ENCODE data around the gene FNDC4.

Gene FNDC4

DNA sequence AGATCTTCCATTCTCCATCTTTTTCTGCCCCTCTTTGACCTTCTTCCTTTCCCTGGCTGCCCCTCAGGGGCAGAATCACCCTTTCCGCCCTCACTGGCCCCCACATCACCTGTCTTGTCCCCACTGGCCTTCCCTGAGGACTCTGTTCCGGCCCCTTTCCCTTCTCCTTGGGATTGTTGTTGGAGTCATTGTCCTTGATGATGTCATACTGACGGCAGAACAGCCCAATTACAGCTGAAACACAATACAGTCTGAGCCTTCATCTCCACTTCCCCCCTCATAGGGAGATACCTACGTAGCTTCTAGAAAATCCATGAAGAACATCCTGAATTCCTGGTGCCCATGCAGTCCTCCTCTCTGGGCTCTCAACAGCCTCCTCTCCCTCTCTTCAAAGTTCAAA lies 2.4 kb downstream of the FNDC4 start:
- no peak for DNase-seq

DNA sequence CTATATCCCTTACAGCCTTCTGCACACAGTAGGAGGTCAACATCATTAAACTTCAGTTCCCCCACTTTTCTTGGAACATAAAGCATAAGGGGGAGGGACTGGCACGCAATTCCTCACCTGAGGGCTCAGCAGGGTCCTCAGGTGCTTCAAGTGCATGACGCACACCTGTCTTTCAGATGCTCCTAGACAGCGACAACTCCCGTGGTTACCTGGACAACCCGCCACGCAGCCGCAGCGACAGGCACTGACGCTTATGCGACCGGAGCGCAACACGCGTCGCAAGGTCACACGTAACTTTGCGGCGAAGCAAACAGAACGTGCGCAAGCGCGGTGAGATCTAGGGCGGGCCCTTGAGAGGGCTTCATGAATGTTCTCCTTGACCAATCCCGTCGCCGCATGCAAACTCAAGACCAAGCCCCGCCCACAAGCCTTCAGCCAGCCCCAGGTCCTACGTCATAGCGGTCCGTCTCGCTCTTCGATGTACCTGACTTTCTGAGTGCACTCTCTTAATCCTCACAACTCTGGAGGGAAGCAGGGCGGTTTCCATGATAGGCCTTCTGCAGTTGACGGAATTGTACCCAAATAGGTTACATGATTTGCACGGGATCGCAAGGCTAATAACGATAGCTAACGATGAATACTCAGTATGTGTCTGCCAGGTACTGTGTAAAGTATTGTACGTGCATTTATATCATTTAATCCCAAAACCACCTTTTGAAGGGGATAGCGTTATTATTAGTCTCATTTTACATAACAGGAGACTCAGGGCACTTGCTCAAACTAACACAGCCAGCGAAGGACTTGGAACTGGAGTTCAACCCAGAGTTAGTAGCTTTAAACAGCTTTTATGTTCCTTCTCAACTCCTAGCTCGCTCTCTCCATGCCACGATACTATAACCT lies 5.3 kb downstream of the FNDC4 start, which contains the start of gene IFT172:
TSS of gene IFT172 (minus strand) at position 246 of the 900 bp plus-strand sequence. CDS start at position 156, 90 bp downstream.
- DNase-seq, result peak; percentile 99

DNA sequence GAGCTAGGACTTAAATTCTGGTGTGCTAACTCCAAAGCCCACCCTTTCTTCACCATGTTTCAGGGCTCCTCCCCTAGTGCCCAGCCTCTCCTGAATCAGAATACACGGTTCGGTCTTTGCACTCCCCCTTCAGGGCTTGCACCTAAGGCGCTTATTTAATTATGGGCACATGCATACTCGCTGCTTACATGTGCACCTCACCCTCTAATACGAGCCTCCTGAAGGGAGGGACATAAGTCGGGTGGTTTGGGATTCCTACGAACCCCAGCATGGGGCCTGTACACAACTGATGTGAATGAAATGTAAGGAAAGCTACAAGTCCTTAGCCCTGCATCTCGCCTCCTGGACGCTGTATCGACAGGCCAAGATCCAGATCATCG lies 5.9 kb downstream of the FNDC4 start:
- DNase-seq, result no peak

DNA sequence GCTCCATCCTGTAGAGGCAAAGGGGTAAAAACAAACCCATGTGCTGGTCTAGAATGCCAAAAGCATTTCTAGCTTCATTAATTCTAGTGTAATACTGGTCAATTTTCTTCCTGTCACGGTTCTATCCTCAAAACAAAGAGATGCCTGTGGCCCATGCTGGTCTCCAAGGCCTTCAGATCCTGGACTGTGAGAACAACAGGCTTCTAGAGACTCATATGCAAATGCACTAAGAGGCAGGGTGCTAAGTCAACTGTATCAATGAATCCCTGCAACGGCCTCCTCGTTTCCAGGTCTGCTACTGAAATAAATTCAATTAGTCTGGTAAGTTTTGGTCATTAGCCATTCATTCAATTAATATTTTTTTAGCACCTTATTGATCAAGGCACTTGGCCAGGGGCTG lies 9.5 kb downstream of the FNDC4 start:
- DNase-seq, result no peak

DNA sequence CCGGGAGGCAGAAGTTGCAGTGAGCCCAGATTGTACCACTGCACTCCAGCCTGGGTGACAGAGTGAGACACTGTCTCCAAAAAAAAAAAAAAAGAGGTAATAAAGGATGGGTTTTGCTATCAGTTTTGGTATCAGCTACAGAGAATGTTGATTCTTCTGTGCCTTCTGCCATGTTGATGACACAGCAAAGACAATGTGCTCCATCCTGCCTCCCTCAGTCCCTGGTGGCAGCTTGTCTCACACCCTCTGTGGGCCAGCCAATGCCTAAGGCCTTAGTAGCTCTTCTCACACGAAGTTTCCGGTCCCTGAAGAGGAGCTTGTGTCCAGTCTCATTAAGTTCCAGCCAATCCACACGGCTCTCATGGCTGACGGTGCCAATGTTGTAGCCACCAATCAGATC lies 23.0 kb downstream of the FNDC4 start:
- no peak for DNase-seq

DNA sequence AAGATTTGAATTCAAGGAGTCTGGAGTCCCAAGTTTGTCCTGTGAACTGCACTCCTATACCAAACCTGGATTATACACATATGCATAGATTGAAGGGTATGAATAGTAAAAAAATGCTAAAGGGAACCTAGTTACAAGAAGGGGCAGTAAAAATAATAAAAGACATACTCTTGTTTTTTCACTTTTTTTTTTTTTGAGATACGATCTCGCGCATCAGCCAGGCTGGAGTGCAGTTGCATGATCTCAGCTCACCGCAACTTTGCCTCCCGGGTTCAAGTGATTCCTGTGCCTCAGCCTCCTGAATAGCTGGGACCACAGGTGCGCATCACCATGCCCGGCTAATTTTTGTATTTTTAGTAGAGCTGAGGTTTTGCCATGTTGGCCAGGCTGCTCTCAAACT lies 30.6 kb downstream of the FNDC4 start:
- DNase-seq, result no peak

DNA sequence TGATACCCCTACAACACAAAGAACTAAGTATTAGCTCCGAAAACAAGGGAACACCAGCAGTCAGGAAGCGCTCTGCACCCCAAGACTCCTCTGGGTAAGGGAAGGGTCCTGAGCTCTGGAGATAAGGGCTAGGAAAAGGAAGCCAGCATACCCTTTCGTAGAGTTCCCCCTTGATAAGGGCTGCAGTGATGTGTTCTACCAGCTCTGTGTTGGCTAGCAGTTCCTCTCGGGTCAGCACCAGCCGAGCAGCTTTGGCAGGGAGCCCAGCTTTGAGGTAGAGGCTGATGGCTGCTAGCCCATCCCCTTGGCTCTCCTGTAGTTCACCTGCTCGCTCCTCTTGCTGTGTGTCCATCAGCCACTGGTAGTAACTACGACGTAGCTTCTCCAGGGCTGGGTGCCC lies 33.9 kb downstream of the FNDC4 start:
- no peak for DNase-seq

DNA sequence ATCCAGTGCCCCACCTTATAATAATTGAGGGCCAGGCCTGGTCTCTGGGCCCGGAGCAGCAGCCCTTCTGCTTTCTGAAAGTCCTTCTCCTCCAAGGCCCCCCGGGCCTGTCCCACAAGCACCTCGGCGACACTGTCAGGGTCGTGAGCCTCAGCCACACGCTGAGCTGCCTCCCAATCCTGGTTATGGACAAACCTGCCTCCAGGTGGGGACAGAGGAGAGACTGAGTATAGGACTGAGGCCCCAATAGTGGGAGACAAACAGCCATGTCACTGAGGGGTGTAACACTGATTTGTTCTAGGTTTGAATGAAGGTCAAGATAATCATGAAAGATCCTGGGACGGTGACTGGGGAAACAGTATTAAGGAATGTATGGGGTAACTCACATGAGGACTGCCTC lies 41.0 kb downstream of the FNDC4 start:
- DNase-seq, result no peak

DNA sequence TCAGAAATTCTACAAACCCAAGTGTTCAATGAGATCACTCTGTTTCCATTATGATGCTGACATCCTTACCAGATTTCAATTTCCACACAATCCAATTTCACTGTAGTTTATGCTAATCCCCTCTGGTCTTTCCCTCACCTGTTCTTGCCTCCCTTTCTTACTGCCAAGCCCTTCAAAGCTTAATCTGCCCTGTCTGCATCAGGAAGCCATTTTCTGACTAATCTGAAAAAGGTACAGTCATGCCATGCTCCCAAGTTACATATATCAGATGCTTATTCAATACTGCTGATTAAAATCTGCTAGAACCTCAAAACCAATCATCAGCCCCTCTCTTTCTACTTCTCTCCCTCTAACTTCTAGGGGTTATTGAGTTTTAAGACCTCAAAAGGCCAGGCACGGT lies 43.9 kb downstream of the FNDC4 start:
- no peak for DNase-seq

DNA sequence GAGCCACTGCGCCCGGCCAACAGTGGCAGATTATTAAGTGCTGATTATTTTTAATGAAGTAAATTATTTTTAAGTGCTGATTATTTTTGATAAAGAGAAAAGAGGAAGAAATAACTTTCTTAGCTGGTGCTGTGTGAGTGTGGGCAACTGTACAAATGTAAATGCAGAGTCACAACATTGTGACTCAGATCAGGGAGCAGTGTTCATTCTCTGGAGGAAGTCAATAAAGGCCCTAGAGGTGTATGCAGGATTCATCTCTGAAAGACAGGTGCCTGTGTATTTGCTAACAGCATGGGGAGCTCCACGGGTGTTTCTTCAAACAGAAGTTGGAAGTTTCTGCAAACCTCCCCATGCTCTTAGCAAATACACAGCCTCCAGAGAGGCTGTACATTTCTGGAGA lies 46.6 kb downstream of the FNDC4 start:
- DNase-seq, result no peak

DNA sequence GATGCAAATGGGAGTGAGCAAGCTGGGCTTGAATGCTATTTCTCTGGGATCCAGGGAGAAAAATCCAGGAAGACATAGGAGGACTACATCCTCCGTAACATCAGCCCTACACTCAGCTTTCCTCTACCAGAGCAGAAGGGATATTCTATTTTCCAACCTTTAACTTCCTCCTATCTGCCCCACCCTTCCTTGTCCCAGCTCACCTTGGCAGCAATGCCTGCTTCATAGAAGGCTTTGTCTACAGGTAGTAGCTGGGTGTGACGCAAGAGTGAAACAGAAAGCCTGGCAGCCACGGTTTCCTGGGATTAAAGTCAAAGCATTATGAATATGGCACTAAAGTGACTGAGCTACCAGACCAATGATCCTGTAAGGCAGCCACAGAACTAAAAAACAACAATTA lies 48.9 kb downstream of the FNDC4 start:
- no peak for DNase-seq

DNA sequence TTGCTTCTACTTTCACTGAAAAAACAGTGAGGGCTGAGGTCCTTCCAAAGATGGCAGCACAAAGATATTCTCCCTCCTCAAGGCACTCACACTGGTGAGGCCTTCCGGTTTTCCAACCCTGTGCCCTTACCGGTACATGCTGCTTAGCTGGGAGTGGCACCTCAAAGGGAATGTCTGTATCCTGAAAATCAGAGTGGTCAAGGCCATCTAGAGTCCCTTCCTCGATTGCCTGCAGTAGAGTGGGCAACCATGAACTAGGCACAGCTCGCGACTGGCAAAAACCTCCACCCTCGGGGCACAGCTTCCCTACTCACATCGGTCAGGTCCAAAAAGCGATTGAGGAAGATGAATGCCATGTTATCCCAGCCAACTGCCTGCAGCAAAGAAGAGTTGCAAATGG lies 49.4 kb downstream of the FNDC4 start:
- DNase-seq, result no peak

DNA sequence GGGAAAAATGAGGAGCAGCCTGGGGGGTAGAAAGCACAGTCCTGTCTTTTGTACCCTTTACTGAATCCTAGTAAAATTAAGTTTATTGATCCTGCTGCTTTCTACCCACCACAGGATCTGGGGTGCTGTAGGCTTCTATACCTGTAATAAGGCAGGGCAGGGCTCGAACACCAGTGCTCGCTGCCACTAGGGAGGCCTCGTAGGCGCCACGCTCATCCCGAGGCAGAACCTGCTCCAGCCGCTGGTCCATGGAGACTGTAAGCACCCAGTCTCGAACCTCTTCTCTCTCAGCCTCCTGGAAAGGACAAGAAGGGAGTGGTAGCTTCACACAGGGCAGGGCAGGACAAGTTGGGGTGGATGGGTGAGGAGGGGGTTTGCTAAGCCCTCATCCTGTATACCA lies 49.8 kb downstream of the FNDC4 start:
- DNase-seq, result no peak

DNA sequence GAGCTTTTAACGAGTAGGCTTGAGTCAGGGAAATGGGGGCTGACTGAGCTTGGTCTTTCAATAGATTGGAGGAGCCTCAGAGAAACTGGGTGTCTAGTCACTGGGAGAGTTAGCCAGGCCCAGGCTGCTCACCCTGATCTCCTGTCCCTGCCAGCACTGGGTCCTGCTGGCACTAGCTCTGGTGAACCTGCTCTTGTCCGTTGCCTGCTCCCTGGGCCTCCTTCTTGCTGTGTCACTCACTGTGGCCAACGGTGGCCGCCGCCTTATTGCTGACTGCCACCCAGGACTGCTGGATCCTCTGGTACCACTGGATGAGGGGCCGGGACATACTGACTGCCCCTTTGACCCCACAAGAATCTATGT lies 52.1 kb downstream of the FNDC4 start:
- no peak for DNase-seq

DNA sequence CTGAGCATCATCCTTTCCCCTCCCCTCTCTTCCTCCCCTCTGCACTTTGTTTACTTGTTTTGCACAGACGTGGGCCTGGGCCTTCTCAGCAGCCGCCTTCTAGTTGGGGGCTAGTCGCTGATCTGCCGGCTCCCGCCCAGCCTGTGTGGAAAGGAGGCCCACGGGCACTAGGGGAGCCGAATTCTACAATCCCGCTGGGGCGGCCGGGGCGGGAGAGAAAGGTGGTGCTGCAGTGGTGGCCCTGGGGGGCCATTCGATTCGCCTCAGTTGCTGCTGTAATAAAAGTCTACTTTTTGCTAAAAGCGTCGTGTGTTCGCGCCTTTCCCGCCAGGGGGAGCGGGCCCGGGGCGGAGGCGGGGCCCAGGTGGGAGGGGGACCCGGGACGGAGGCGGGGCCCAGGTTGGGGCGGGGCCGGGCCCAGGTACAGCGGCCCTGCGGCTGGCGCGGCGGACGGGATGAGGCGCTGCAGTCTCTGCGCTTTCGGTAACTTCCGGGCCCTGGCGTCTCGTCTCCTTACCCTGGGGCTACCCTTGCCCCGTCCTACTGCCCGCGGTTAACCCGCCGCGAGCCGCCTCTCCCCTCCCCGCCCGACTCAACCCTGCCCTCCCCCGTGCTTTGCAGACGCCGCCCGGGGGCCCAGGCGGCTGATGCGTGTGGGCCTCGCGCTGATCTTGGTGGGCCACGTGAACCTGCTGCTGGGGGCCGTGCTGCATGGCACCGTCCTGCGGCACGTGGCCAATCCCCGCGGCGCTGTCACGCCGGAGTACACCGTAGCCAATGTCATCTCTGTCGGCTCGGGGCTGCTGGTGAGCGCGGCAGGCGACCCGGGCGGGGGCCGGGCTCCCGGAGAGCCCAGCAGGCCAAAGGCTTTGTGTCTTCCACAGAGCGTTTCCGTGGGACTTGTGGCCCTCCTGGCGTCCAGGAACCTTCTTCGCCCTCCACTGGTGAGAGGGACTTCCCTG lies 52.8 kb downstream of the FNDC4 start, which contains the start of gene KRTCAP3:
TSS of gene KRTCAP3 (plus strand) at position 424 of the 962 bp plus-strand sequence. CDS start at position 456, 32 bp downstream.
- DNase-seq, result no peak

All from NCI-H2227 treated with DMSO at 0.1 percent for 48 hours (cell line).